ENCODE measurements around the gene TMF1. TPM values are rescaled to one million over a fixed set of nuclear protein-coding genes. Genes with fewer than 3 reads are reported as not detected.

Gene TMF1
- total RNA-seq, 1 experiment from 2014 or later: 18.7 TPM

DNA sequence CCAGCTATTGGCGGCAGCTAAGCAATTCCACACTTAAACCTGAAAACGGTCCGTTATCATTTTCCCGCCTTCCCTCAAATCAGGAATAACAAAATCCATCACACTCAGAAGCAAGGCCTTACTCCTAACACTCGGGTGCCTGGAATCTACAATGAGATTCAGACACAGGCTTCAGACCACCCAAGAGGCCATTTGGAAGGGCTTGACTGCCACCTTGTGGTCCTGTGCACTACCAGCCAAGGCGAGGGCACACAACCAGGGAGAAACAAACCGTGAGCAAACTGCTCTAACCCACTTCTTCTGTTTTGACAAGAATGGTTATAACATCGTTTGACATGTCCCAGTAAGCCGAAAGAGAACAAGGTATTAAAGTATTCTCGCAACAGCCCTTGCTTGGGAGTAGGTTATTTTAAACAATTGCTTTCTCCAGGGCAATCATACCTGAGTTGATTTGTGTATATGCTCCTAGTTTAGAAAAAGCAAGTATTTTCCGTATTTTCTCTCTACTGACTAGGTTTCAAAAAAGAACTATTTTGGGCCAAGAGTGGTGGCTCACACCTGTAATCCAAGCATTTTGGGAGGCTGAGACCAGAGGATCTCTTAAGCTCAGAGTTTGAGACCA is 79.7 kb downstream of the TMF1 start:
- no TSS peak for BruUV-seq (replicated peaks)
- TF ChIP-seq CTCF (IDR thresholded peaks at IDR 0.05) (peak; percentile 83), TCF7L2 (IDR thresholded peaks at IDR 0.05; ENCODE audit: low read depth, low read length) (no peak)
- CTCF ChIA-PET: interaction anchor here (0.5 to 0.8 kb wide), 4 partner anchors 15 to 68 kb away, joined by 3 to 4 read pairs (median 4); no protein-coding TSS in a partner anchor
- 0 out of 2 replicates have a peak, but pooled peaks cover 2% of the 10 kb centered on the region for H3K36me3 ChIP-seq (ENCODE audit: control insufficient read depth, insufficient read depth, low read length)
- no peak overlapping the region for H3K27ac ChIP-seq (ENCODE audit: low read length)
- no peak overlapping the region for H3K4me3 ChIP-seq (ENCODE audit: low read depth in 2 of 2, low read length in 2 of 2)
- intact Hi-C loops (cut with micrococcal nuclease; ENCODE audit: unreplicated experiment): loop anchor here (5.0 kb wide), 1 partner anchor 80 kb away; no protein-coding TSS in a partner anchor
- DNase-seq (ENCODE audit: low read depth, low spot score): peak; percentile 30
- no peaks in the 10 kb centered on the region; the same call in none of the 2 replicates for H3K27me3 ChIP-seq (ENCODE audit: control insufficient read depth, insufficient read depth, low read length)
- H3K4me1 ChIP-seq (ENCODE audit: control insufficient read depth, insufficient read depth, low read length): no peaks in the 10 kb centered on the region
- POLR2A ChIA-PET: no interaction called here
- ATAC-seq: peak; percentile 94
- H3K9me3 ChIP-seq (ENCODE audit: control insufficient read depth, insufficient read depth, low read depth, low read length): no peaks in the 10 kb centered on the region
- in situ Hi-C loops (cut with HindIII; ENCODE audit: low pct_unique_long_range_greater_than_20kb, low sequenced_read_pairs): no loop called here

Small RNA genes lying within 50 kb of the gene (microRNA-seq; reads per million reads assigned to microRNA genes)
- 2.2 reads per million for gene MIR3136 (ENCODE audit: unreplicated experiment)

Other genes with a start within 250 kb of the TMF1 start
- not detected for gene TAFA4, start 119.8 kb downstream of the TMF1 start, total RNA-seq (2021; ENCODE audit: unreplicated experiment)
- gene EOGT, start 38.6 kb downstream of the TMF1 start, total RNA-seq (2021; ENCODE audit: unreplicated experiment): 29.1 TPM
- gene UBA3, start 28.0 kb upstream of the TMF1 start, total RNA-seq (2021; ENCODE audit: unreplicated experiment): 47.1 TPM
- gene ARL6IP5, start 32.6 kb upstream of the TMF1 start, total RNA-seq (2021; ENCODE audit: unreplicated experiment): 41.5 TPM
- gene LMOD3, start 70.3 kb upstream of the TMF1 start, total RNA-seq (2021; ENCODE audit: unreplicated experiment): not detected